ENCODE results near the gene UHRF1. TPM values are rescaled to one million over a fixed set of nuclear protein-coding genes. Genes with fewer than 3 reads are reported as not detected.
"Not testable (repeated sequence)": the region's sequence is repeated elsewhere in the genome, so short reads cannot be mapped to it uniquely, and the experiment has no call there.

Gene UHRF1
- polyA plus RNA-seq, 1 experiment = 10.3 TPM

- no peak overlapping the region for H3K4me3 ChIP-seq (ENCODE audit: low read depth, low read length)
- peaks cover 8% of the 10 kb centered on the region for H3K36me3 ChIP-seq (ENCODE audit: control insufficient read depth, insufficient read depth, low read length)
- CTCF ChIA-PET = interaction anchor here (0.6 kb wide), 1 partner anchor 79 kb away, joined by 3 read pairs; no protein-coding TSS in a partner anchor
- no peak for TF ChIP-seq CTCF (IDR thresholded peaks at IDR 0.05; ENCODE audit: insufficient read depth, low read depth, low read length)
- no peak for DNase-seq (ENCODE audit: low read depth)
- POLR2A ChIA-PET = no interaction called here
- no peaks in the 10 kb centered on the region for H3K27me3 ChIP-seq (ENCODE audit: control insufficient read depth, insufficient read depth, low read length)
These were observed 43.6 kb downstream of the UHRF1 start for GRCh38 chr19:4952945-4953344.

GRCh38 chr19:4954320-4955149, 45.2 kb downstream of the UHRF1 start:
- H3K4me3 ChIP-seq (ENCODE audit: low read depth, low read length); POLR2A ChIA-PET; DNase-seq (ENCODE audit: low read depth); H3K27me3 ChIP-seq (ENCODE audit: control insufficient read depth, insufficient read depth, low read length): not testable (repeated sequence)
- peaks cover 11% of the 10 kb centered on the region for H3K36me3 ChIP-seq (ENCODE audit: control insufficient read depth, insufficient read depth, low read length)
- CTCF ChIA-PET = interaction anchor here (0.7 to 1.1 kb wide), 3 partner anchors 35 to 146 kb away, joined by 3 read pairs; no protein-coding TSS in a partner anchor

- DNase-seq (ENCODE audit: low read depth) = no peak
- ChIA-PET POLR2A (no interaction called here), CTCF (interaction anchor here (0.7 to 1.1 kb wide), 3 partner anchors 35 to 146 kb away, joined by 3 read pairs; no protein-coding TSS in a partner anchor)
- TF ChIP-seq CTCF (IDR thresholded peaks at IDR 0.05; ENCODE audit: insufficient read depth, low read depth, low read length) = no peak
- peaks cover 11% of the 10 kb centered on the region for H3K36me3 ChIP-seq (ENCODE audit: control insufficient read depth, insufficient read depth, low read length)
- no peak overlapping the region for H3K4me3 ChIP-seq (ENCODE audit: low read depth, low read length)
- H3K27me3 ChIP-seq (ENCODE audit: control insufficient read depth, insufficient read depth, low read length) = no peaks in the 10 kb centered on the region
These were observed 46.0 kb downstream of the UHRF1 start for GRCh38 chr19:4955274-4955673.

- H3K4me3 ChIP-seq (ENCODE audit: low read depth, low read length) = no peak overlapping the region
- CTCF ChIA-PET = interaction anchor here (0.8 to 0.9 kb wide), 2 partner anchors 46 to 87 kb away, joined by 3 to 4 read pairs; no protein-coding TSS in a partner anchor
These were observed 48.7 kb downstream of the UHRF1 start for GRCh38 chr19:4957981-4958380.

GRCh38 chr19:4962085-4962619, 52.9 kb downstream of the UHRF1 start:
- ChIA-PET POLR2A (no interaction called here), CTCF (no interaction called here)
- TF ChIP-seq CTCF (IDR thresholded peaks at IDR 0.05; ENCODE audit: insufficient read depth, low read depth, low read length) = no peak
- H3K36me3 ChIP-seq (ENCODE audit: control insufficient read depth, insufficient read depth, low read length) = peaks cover 5% of the 10 kb centered on the region
- H3K27me3 ChIP-seq (ENCODE audit: control insufficient read depth, insufficient read depth, low read length) = no peaks in the 10 kb centered on the region
- DNase-seq (ENCODE audit: low read depth) = no peak
- no peak overlapping the region for H3K4me3 ChIP-seq (ENCODE audit: low read depth, low read length)

More at GRCh38 chr19:4957981-4958380, 48.7 kb downstream of the UHRF1 start:
- H3K36me3 ChIP-seq (ENCODE audit: control insufficient read depth, insufficient read depth, low read length) = peaks cover 13% of the 10 kb centered on the region
- no peak for DNase-seq (ENCODE audit: low read depth)
- TF ChIP-seq CTCF (IDR thresholded peaks at IDR 0.05; ENCODE audit: insufficient read depth, low read depth, low read length) = no peak
- POLR2A ChIA-PET = no interaction called here
- no peaks in the 10 kb centered on the region for H3K27me3 ChIP-seq (ENCODE audit: control insufficient read depth, insufficient read depth, low read length)

Measured in BJ (cell line).